AG04450 (cell line): ENCODE results near the gene RABGAP1. TPM values are rescaled to one million over a fixed set of nuclear protein-coding genes. Genes with fewer than 3 reads are reported as not detected.

Source experiments
- CTCF ChIA-PET: fragments of 300-600, 350-600 bp; formaldehyde crosslinking; extraction: SDS; loops from one replicate; lab custom pipeline; 2022; ENCODE audit warnings: antibody characterized with exemption, inconsistent platforms; lab: Charles Lee
- POLR2A ChIA-PET: fragments of 350-600 bp; formaldehyde crosslinking; extraction: SDS; loops from one replicate; lab custom pipeline; 2021; ENCODE audit warnings: antibody characterized with exemption, inconsistent platforms; lab: Yijun Ruan, JAX
- DNase-seq: peaks from one replicate; pipeline ENCODE4 v3.0.0-alpha.2; 2011; ENCODE audit warnings: low read depth, low spot score
- H3K27ac ChIP-seq: one replicate; pipeline ENCODE4 v1.5.1; 2012; ENCODE audit warnings: low read depth, low read length, control low read depth
- H3K27me3 ChIP-seq: one replicate; pipeline ENCODE4 v1.6.0; 2012; ENCODE audit warnings: low read length; ENCODE audit not compliant: control insufficient read depth, insufficient read depth
- H3K4me3 ChIP-seq: 2 replicates; pipeline ENCODE4 v1.5.1; 2011; ENCODE audit warnings: mild to moderate bottlenecking, low read depth, low read length, control low read depth
- H3K9me3 ChIP-seq: 2 replicates; pipeline ENCODE4 v1.5.1; 2012; ENCODE audit warnings: low read length; ENCODE audit not compliant: control insufficient read depth, insufficient read depth
- polyA plus RNA-seq: library from polyadenylated mRNA; depleted of rRNA; stranded (reverse); fragments of >200 nt; gene quantifications from 2 replicates; pipeline ENCODE4 v1.2.3, GENCODE V29; 2011; rRNA removed
- small RNA-seq: library from RNA; depleted of rRNA; stranded (forward); fragments of <200 nt; gene quantifications from one replicate; pipeline ENCODE3, GENCODE V24; 2012; ENCODE audit warnings: low read depth; ENCODE audit not compliant: insufficient read length
- TF ChIP-seq, protein P1 (sequence below): IDR thresholded peaks from 2 replicates; pipeline ENCODE4 v1.5.1; 2011; ENCODE audit warnings: low read depth, low read length, control low read depth, inconsistent platforms

The RABGAP1 gene
- polyA plus RNA-seq, 1 experiment = 69.4 TPM

DNA sequence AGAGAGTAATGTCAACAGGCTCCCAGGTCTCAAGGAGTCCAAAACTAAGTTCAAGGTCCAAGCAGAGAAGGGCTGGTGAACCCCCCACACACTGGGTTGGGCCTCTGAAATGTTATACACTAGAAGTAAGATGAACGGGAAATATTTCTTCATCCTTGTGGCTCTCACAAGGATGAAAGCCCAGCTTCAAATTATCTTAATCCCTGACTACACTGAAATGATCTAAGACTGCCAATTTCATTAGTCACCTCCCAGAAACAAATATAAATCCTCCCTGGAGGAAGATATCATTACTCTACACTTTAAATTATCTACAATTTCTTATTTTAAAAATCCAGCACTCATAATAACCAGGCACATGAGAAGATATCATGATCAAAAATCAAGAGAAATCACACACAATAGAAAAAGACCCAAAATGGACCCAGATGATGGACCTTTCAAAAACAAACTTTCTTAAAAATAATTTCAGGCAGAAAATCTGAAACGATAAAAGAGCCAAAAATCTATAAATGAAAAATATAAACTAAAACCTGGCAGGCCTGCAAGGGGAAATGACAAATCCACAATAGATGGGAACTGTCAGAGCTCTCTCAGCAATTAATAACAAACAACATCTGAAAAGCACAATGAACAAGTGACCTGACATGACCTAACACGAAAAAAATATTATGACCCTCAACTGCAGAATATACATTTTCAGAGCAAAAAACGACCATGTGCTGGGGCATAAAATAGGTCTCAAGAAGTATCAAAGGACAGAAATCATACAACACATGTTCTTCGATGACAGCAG lies 210.1 kb downstream of the RABGAP1 start:
- no peak for DNase-seq
- TF ChIP-seq, protein P1, sequence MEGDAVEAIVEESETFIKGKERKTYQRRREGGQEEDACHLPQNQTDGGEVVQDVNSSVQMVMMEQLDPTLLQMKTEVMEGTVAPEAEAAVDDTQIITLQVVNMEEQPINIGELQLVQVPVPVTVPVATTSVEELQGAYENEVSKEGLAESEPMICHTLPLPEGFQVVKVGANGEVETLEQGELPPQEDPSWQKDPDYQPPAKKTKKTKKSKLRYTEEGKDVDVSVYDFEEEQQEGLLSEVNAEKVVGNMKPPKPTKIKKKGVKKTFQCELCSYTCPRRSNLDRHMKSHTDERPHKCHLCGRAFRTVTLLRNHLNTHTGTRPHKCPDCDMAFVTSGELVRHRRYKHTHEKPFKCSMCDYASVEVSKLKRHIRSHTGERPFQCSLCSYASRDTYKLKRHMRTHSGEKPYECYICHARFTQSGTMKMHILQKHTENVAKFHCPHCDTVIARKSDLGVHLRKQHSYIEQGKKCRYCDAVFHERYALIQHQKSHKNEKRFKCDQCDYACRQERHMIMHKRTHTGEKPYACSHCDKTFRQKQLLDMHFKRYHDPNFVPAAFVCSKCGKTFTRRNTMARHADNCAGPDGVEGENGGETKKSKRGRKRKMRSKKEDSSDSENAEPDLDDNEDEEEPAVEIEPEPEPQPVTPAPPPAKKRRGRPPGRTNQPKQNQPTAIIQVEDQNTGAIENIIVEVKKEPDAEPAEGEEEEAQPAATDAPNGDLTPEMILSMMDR = no peak

More for the DNA sequence above, 210.1 kb downstream of the RABGAP1 start:
- ChIA-PET CTCF (no interaction called here), POLR2A (no interaction called here)
- no peaks in the 10 kb centered on the region for H3K9me3 ChIP-seq
- H3K27ac ChIP-seq = no peak overlapping the region
- no peak overlapping the region for H3K4me3 ChIP-seq
- no peaks in the 10 kb centered on the region for H3K27me3 ChIP-seq

Small RNAs within 50 kb of the gene (small RNA-seq; reads per million reads assigned to genes)
- not detected for gene GPR21
- gene RNY1P15 = not detected

Other genes starting within 250 kb of the RABGAP1 start
- gene OR1L4, start 217.0 kb upstream of the RABGAP1 start, polyA plus RNA-seq = not detected in 2 replicates
- not detected in 2 replicates for gene OR1L6, start 198.7 kb upstream of the RABGAP1 start, polyA plus RNA-seq
- gene OR5C1, start 152.1 kb upstream of the RABGAP1 start, polyA plus RNA-seq = not detected in 2 replicates
- not detected in 2 replicates for gene OR1K1, start 140.9 kb upstream of the RABGAP1 start, polyA plus RNA-seq
- 15.5 and 18.7 TPM in 2 replicates for gene PDCL, start 112.4 kb upstream of the RABGAP1 start, polyA plus RNA-seq
- 41.5 and 47.2 TPM in 2 replicates for gene RC3H2, start 35.7 kb upstream of the RABGAP1 start, polyA plus RNA-seq
- 5.9 and 8.3 TPM in 2 replicates for gene ZBTB6, start 27.7 kb upstream of the RABGAP1 start, polyA plus RNA-seq
- gene ZBTB26, start 9.5 kb upstream of the RABGAP1 start, polyA plus RNA-seq = 8.2 and 9.6 TPM in 2 replicates
- gene GPR21, start 92.6 kb downstream of the RABGAP1 start, polyA plus RNA-seq = 0.35 TPM in 1 of 2 replicates, not detected in the other